ENCODE measurements around the gene IL16. TPM values are rescaled to one million over a fixed set of nuclear protein-coding genes. Genes with fewer than 3 reads are reported as not detected.
A peak's percentile ranks its signal among the peaks of the same experiment; 100 is the strongest.

The IL16 gene
- total RNA-seq, 2 experiments from 2014 or later = 58.8 to 63.1 TPM

GRCh38 chr15:81310480-81310879 lies 113.8 kb downstream of the IL16 start:
- intact Hi-C loops (cut with micrococcal nuclease) = no loop called here
- no peak for DNase-seq
- Mint-ChIP-seq H3K4me3 (no peak overlapping the region), H3K9me3 (no peaks in the 10 kb centered on the region), H3K4me1 (ENCODE audit: low read depth) (peaks cover 59% of the 10 kb centered on the region), H3K27ac (peak overlapping the region; percentile 59), H3K36me3 (peaks cover 74% of the 10 kb centered on the region), H3K27me3 (no peaks in the 10 kb centered on the region)
- ChIA-PET CTCF (interaction anchor here (1.5 to 1.8 kb wide), 2 partner anchors 13 to 44 kb away, joined by 4 to 11 read pairs; partner anchors contain the start of gene STARD5), POLR2A (interaction anchor here (1.0 to 1.6 kb wide), 2 partner anchors 8 to 33 kb away, joined by 3 to 9 read pairs; no protein-coding TSS in a partner anchor)

- H3K9me3 Mint-ChIP-seq = no peaks in the 10 kb centered on the region
- POLR2A ChIA-PET = interaction anchor here (0.6 to 1.3 kb wide), 4 partner anchors 12 to 32 kb away, joined by 3 to 4 read pairs (median 3); partner anchors contain the start of gene STARD5
- intact Hi-C loops (cut with micrococcal nuclease) = no loop called here
- H3K4me3 Mint-ChIP-seq = no peak overlapping the region
- DNase-seq = no peak
- H3K4me1 Mint-ChIP-seq (ENCODE audit: low read depth) = peaks cover 59% of the 10 kb centered on the region
- CTCF ChIA-PET = interaction anchor here (1.3 to 1.8 kb wide), 3 partner anchors 12 to 45 kb away, joined by 4 to 11 read pairs (median 7); partner anchors contain the start of gene STARD5
- H3K27me3 Mint-ChIP-seq = no peaks in the 10 kb centered on the region
- H3K27ac Mint-ChIP-seq = peak overlapping the region; percentile 14
- peaks cover 67% of the 10 kb centered on the region for H3K36me3 Mint-ChIP-seq
Observed at GRCh38 chr15:81311752-81312464, 115.2 kb downstream of the IL16 start.

- Mint-ChIP-seq H3K4me1 (ENCODE audit: low read depth) (peaks cover 55% of the 10 kb centered on the region), H3K27me3 (no peaks in the 10 kb centered on the region), H3K27ac (no peak overlapping the region), H3K4me3 (no peak overlapping the region), H3K9me3 (no peaks in the 10 kb centered on the region), H3K36me3 (peaks cover 60% of the 10 kb centered on the region)
- DNase-seq = no peak
- POLR2A ChIA-PET = no interaction called here
- intact Hi-C loops (cut with micrococcal nuclease) = no loop called here
- CTCF ChIA-PET = no interaction called here
Observed at GRCh38 chr15:81312790-81313543, 116.3 kb downstream of the IL16 start.

- H3K27ac Mint-ChIP-seq = no peak overlapping the region
- intact Hi-C loops (cut with micrococcal nuclease) = no loop called here
Observed at GRCh38 chr15:81313686-81314085, 117.0 kb downstream of the IL16 start.

GRCh38 chr15:81314378-81314777 lies 117.7 kb downstream of the IL16 start:
- H3K4me1 Mint-ChIP-seq (ENCODE audit: low read depth) = peaks cover 48% of the 10 kb centered on the region
- intact Hi-C loops (cut with micrococcal nuclease) = no loop called here
- DNase-seq = no peak
- no peak overlapping the region for H3K4me3 Mint-ChIP-seq
- CTCF ChIA-PET = no interaction called here
- H3K27me3 Mint-ChIP-seq = no peaks in the 10 kb centered on the region
- H3K9me3 Mint-ChIP-seq = no peaks in the 10 kb centered on the region
- POLR2A ChIA-PET = no interaction called here
- peaks cover 50% of the 10 kb centered on the region for H3K36me3 Mint-ChIP-seq
- no peak overlapping the region for H3K27ac Mint-ChIP-seq

More at GRCh38 chr15:81313686-81314085, 117.0 kb downstream of the IL16 start:
- DNase-seq = no peak
- ChIA-PET CTCF (no interaction called here), POLR2A (no interaction called here)
- Mint-ChIP-seq H3K9me3 (no peaks in the 10 kb centered on the region), H3K36me3 (peaks cover 55% of the 10 kb centered on the region), H3K4me3 (no peak overlapping the region), H3K4me1 (ENCODE audit: low read depth) (peaks cover 51% of the 10 kb centered on the region), H3K27me3 (no peaks in the 10 kb centered on the region)

GRCh38 chr15:81315452-81316175 lies 118.9 kb downstream of the IL16 start:
- no peaks in the 10 kb centered on the region for H3K9me3 Mint-ChIP-seq
- no peaks in the 10 kb centered on the region for H3K27me3 Mint-ChIP-seq
- intact Hi-C loops (cut with micrococcal nuclease) = no loop called here
- ChIA-PET CTCF (no interaction called here), POLR2A (interaction anchor here (0.5 to 1.0 kb wide), 2 partner anchors 8 to 555 kb away, joined by 3 read pairs; partner anchors contain the start of gene STARD5)
- H3K27ac Mint-ChIP-seq = peak overlapping the region; percentile 55
- H3K36me3 Mint-ChIP-seq = peaks cover 44% of the 10 kb centered on the region
- DNase-seq = peak; percentile 51
- peaks cover 44% of the 10 kb centered on the region for H3K4me1 Mint-ChIP-seq (ENCODE audit: low read depth)
- no peak overlapping the region for H3K4me3 Mint-ChIP-seq

- peaks cover 38% of the 10 kb centered on the region for H3K4me1 Mint-ChIP-seq (ENCODE audit: low read depth)
- no peak for DNase-seq
- H3K4me3 Mint-ChIP-seq = no peak overlapping the region
- H3K36me3 Mint-ChIP-seq = peaks cover 38% of the 10 kb centered on the region
- ChIA-PET CTCF (no interaction called here), POLR2A (no interaction called here)
- H3K27ac Mint-ChIP-seq = peak overlapping the region; percentile 30
- intact Hi-C loops (cut with micrococcal nuclease) = no loop called here
- H3K9me3 Mint-ChIP-seq = no peaks in the 10 kb centered on the region
- no peaks in the 10 kb centered on the region for H3K27me3 Mint-ChIP-seq
Observed at GRCh38 chr15:81316267-81316666, 119.6 kb downstream of the IL16 start.

GRCh38 chr15:81317642-81318017 lies 121.0 kb downstream of the IL16 start:
- Mint-ChIP-seq H3K27ac (no peak overlapping the region), H3K4me1 (ENCODE audit: low read depth) (peaks cover 34% of the 10 kb centered on the region), H3K9me3 (no peaks in the 10 kb centered on the region), H3K36me3 (peaks cover 25% of the 10 kb centered on the region), H3K4me3 (no peak overlapping the region), H3K27me3 (no peaks in the 10 kb centered on the region)
- CTCF ChIA-PET = no interaction called here
- POLR2A ChIA-PET = no interaction called here
- intact Hi-C loops (cut with micrococcal nuclease) = no loop called here
- no peak for DNase-seq

- Mint-ChIP-seq H3K4me1 (ENCODE audit: low read depth) (peaks cover 24% of the 10 kb centered on the region), H3K4me3 (no peak overlapping the region), H3K27ac (no peak overlapping the region), H3K9me3 (no peaks in the 10 kb centered on the region), H3K27me3 (no peaks in the 10 kb centered on the region), H3K36me3 (peaks cover 12% of the 10 kb centered on the region)
- intact Hi-C loops (cut with micrococcal nuclease) = no loop called here
- CTCF ChIA-PET = interaction anchor here (1.0 to 1.3 kb wide), 2 partner anchors 25 to 46 kb away, joined by 3 to 4 read pairs; no protein-coding TSS in a partner anchor
- no peak for DNase-seq
- POLR2A ChIA-PET = no interaction called here
Observed at GRCh38 chr15:81321667-81322066, 125.0 kb downstream of the IL16 start.

GRCh38 chr15:81322676-81323253 lies 126.1 kb downstream of the IL16 start:
- Mint-ChIP-seq H3K27me3 (no peaks in the 10 kb centered on the region), H3K4me3 (peak overlapping the region; percentile 40), H3K27ac (no peak overlapping the region), H3K4me1 (ENCODE audit: low read depth) (peaks cover 24% of the 10 kb centered on the region), H3K36me3 (peaks cover 9% of the 10 kb centered on the region), H3K9me3 (no peaks in the 10 kb centered on the region)
- no peak for DNase-seq
- intact Hi-C loops (cut with micrococcal nuclease) = no loop called here
- POLR2A ChIA-PET = interaction anchor here (1.1 to 1.7 kb wide), 3 partner anchors 19 to 40 kb away, joined by 3 to 6 read pairs (median 6); no protein-coding TSS in a partner anchor
- CTCF ChIA-PET = interaction anchor here (0.7 to 1.7 kb wide), 4 partner anchors 12 to 57 kb away, joined by 3 to 4 read pairs (median 4); no protein-coding TSS in a partner anchor

GRCh38 chr15:81323559-81323943 lies 126.9 kb downstream of the IL16 start:
- Mint-ChIP-seq H3K27me3 (no peaks in the 10 kb centered on the region), H3K4me3 (peak overlapping the region; percentile 100), H3K9me3 (no peaks in the 10 kb centered on the region), H3K4me1 (ENCODE audit: low read depth) (peaks cover 24% of the 10 kb centered on the region), H3K36me3 (peaks cover 8% of the 10 kb centered on the region), H3K27ac (peak overlapping the region; percentile 55)
- POLR2A ChIA-PET = interaction anchor here (1.0 to 1.9 kb wide), 9 partner anchors 8 to 57 kb away, joined by 3 to 9 read pairs (median 4); no protein-coding TSS in a partner anchor
- no peak for DNase-seq
- CTCF ChIA-PET = interaction anchor here (1.0 to 2.4 kb wide), 7 partner anchors 12 to 57 kb away, joined by 3 to 12 read pairs (median 4); no protein-coding TSS in a partner anchor
- intact Hi-C loops (cut with micrococcal nuclease) = no loop called here
